A673 (cell line): ENCODE data around the gene WDR75. TPM values are rescaled to one million over a fixed set of nuclear protein-coding genes. Genes with fewer than 3 reads are reported as not detected.
"Not testable (repeated sequence)": the region's sequence is repeated elsewhere in the genome, so short reads cannot be mapped to it uniquely, and the experiment has no call there.

Experiments
- BruUV-seq: library from RNA; stranded (reverse); fragments of 400-500 nt; replicated peaks from 2 replicates; lab custom pipeline; 2021; lab: Mats Ljungman, UMichigan
- CTCF ChIA-PET: fragments of 300-600 bp; sonication (Branson Sonifier 250); formaldehyde crosslinking; loops from one replicate; lab custom pipeline; 2022; ENCODE audit warnings: antibody characterized with exemption; lab: Charles Lee
- POLR2A ChIA-PET: fragments of 300-600 bp; sonication (Branson Sonifier 250); formaldehyde crosslinking; loops from one replicate; lab custom pipeline; 2022; ENCODE audit warnings: antibody characterized with exemption; ENCODE audit not compliant: low non-redundant PET; lab: Charles Lee
- DNase-seq: peaks from one replicate; pipeline ENCODE4 v3.0.0-alpha.2; 2015; ENCODE audit warnings: low spot score
- H3K27ac ChIP-seq: fragments of 200-600 bp; sonication (generic); 2 replicates; pipeline ENCODE4 v1.5.1; 2016; ENCODE audit warnings: mixed run types, low read depth, mild to moderate bottlenecking, mixed read lengths, antibody characterized with exemption, low read length; ENCODE audit not compliant: poor library complexity, severe bottlenecking
- H3K27me3 ChIP-seq: fragments of 200-600 bp; sonication (generic); replicated peaks from 2 replicates; pipeline ENCODE4 v1.6.1; 2017; ENCODE audit warnings: mixed run types, low read depth, mild to moderate bottlenecking, mixed read lengths, antibody characterized with exemption, low read length; ENCODE audit not compliant: insufficient read depth, poor library complexity
- H3K36me3 ChIP-seq: fragments of 200-600 bp; sonication (generic); 2 replicates; pipeline ENCODE4 v1.6.1; 2016; ENCODE audit warnings: mixed run types, mild to moderate bottlenecking, mixed read lengths, antibody characterized with exemption, low read length; ENCODE audit not compliant: insufficient read depth, poor library complexity, severe bottlenecking
- H3K4me1 ChIP-seq: fragments of 200-600 bp; sonication (generic); 2 replicates; pipeline ENCODE4 v1.6.1; 2017; ENCODE audit warnings: mixed run types, mild to moderate bottlenecking, mixed read lengths, antibody characterized with exemption, low read length; ENCODE audit not compliant: insufficient read depth, poor library complexity, severe bottlenecking
- H3K4me3 ChIP-seq: fragments of 200-600 bp; sonication (generic); 2 replicates; pipeline ENCODE4 v1.5.1; 2016; ENCODE audit warnings: low read depth, mixed run types, mild to moderate bottlenecking, mixed read lengths, low read length; ENCODE audit not compliant: poor library complexity, severe bottlenecking
- H3K9me3 ChIP-seq: fragments of 200-600 bp; sonication (generic); 2 replicates; pipeline ENCODE4 v1.6.1; 2016; ENCODE audit warnings: mixed run types, low read depth, mild to moderate bottlenecking, mixed read lengths, antibody characterized with exemption, low read length; ENCODE audit not compliant: poor library complexity, severe bottlenecking
- CTCF ChIP-seq: fragments of 300-800, 200-600 bp; sonication (generic); conservative IDR thresholded peaks from 2 replicates; pipeline ENCODE4 v1.5.1; 2017; ENCODE audit warnings: low read depth, mild to moderate bottlenecking, antibody characterized with exemption, low read length, moderate library complexity, mixed read lengths
- EZH2 ChIP-seq: fragments of 200-600 bp; sonication (generic); IDR thresholded peaks from 2 replicates; pipeline ENCODE4 v1.6.1; 2017; ENCODE audit warnings: borderline replicate concordance, low read depth, mild to moderate bottlenecking, mixed read lengths, antibody characterized with exemption, low read length; ENCODE audit not compliant: poor library complexity, severe bottlenecking
- intact Hi-C: fragments of 100-400 bp; cut with micrococcal nuclease; formaldehyde crosslinking; loops from one replicate; pipeline ENCODE4 v1.10.0; 2022; ENCODE audit not compliant: unreplicated experiment
- total RNA-seq: library from RNA; stranded (reverse); gene quantifications from 2 replicates; pipeline ENCODE4 v1.2.3, GENCODE V29; 2021

The WDR75 gene
- total RNA-seq, 1 experiment from 2014 or later: 69.6 TPM

- TF ChIP-seq CTCF (no peak), EZH2 (no peak)
- BruUV-seq: no TSS peak
- intact Hi-C loops: loop anchor here (5.0 kb wide), 1 partner anchor 425 kb away; no protein-coding TSS in a partner anchor
- POLR2A ChIA-PET: no interaction called here
- no peaks in the 10 kb centered on the region for H3K27me3 ChIP-seq
- H3K36me3 ChIP-seq: no peaks in the 10 kb centered on the region
- no peak for DNase-seq
- H3K4me1 ChIP-seq: peaks cover 28% of the 10 kb centered on the region
- peaks cover 4% of the 10 kb centered on the region for H3K9me3 ChIP-seq
- H3K4me3 ChIP-seq: no peak overlapping the region
- CTCF ChIA-PET: no interaction called here
- peak overlapping the region; percentile 73 for H3K27ac ChIP-seq
These were observed 14.4 kb upstream of the WDR75 start for GRCh38 chr2:189426886-189427285.

- DNase-seq: no peak
- H3K4me3 ChIP-seq: no peak overlapping the region
- H3K9me3 ChIP-seq: peaks cover 4% of the 10 kb centered on the region
- CTCF ChIA-PET: no interaction called here
- no peaks in the 10 kb centered on the region for H3K27me3 ChIP-seq
- intact Hi-C loops: loop anchor here (5.0 kb wide), 1 partner anchor 426 kb away; no protein-coding TSS in a partner anchor
- peaks cover 28% of the 10 kb centered on the region for H3K4me1 ChIP-seq
- no peaks in the 10 kb centered on the region for H3K36me3 ChIP-seq
- POLR2A ChIA-PET: no interaction called here
- no peak for TF ChIP-seq CTCF
- TF ChIP-seq EZH2: no peak
- H3K27ac ChIP-seq: no peak overlapping the region
- BruUV-seq: no TSS peak
These were observed 13.4 kb upstream of the WDR75 start for GRCh38 chr2:189427872-189428271.

- H3K27me3 ChIP-seq, POLR2A ChIA-PET, H3K36me3 ChIP-seq, BruUV-seq, CTCF ChIA-PET, H3K9me3 ChIP-seq, H3K27ac ChIP-seq, H3K4me3 ChIP-seq, DNase-seq, intact Hi-C loops: not testable (repeated sequence)
- peaks cover 21% of the 10 kb centered on the region for H3K4me1 ChIP-seq
These were observed 10.8 kb upstream of the WDR75 start for GRCh38 chr2:189430448-189430847.

- H3K27ac ChIP-seq, intact Hi-C loops, DNase-seq, H3K9me3 ChIP-seq, H3K27me3 ChIP-seq, CTCF ChIA-PET, H3K4me1 ChIP-seq, POLR2A ChIA-PET, BruUV-seq, H3K36me3 ChIP-seq, H3K4me3 ChIP-seq: not testable (repeated sequence)
These were observed 5.5 kb upstream of the WDR75 start for GRCh38 chr2:189435803-189436202.
